SH-SY5Y (cell line): ENCODE results near the gene S100P.

Experiments used
- GATA2 ChIP-seq: IDR thresholded peaks from 2 replicates; pipeline ENCODE4 v1.6.1; 2011; ENCODE audit warnings: mild to moderate bottlenecking, low read depth, low read length
- GATA3 ChIP-seq: IDR thresholded peaks from 2 replicates; pipeline ENCODE4 v1.6.1; 2011; ENCODE audit warnings: low read depth, mild to moderate bottlenecking, low read length, moderate library complexity

The S100P gene

DNA sequence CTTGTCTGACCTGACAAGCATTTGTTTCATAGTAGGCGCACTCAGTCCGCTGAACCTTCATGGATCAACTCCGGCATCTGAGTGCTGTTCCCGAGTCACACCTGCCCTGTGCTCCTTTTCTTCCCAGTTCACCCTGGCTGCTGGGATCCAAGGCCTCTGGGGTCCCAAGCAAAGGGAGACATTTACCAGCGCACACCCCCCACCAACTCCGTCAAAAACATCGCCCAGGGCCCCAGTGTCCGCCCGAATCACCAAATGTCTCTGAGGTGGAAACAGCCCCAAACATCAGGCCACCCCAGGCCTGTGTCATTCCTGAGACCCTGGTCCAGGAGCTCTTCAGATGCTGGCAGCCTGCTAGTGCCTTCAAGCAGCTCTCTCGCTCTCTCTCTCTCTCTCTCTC lies 27.4 kb downstream of the S100P start:
- no peak for TF ChIP-seq GATA2
- TF ChIP-seq GATA3, result no peak

DNA sequence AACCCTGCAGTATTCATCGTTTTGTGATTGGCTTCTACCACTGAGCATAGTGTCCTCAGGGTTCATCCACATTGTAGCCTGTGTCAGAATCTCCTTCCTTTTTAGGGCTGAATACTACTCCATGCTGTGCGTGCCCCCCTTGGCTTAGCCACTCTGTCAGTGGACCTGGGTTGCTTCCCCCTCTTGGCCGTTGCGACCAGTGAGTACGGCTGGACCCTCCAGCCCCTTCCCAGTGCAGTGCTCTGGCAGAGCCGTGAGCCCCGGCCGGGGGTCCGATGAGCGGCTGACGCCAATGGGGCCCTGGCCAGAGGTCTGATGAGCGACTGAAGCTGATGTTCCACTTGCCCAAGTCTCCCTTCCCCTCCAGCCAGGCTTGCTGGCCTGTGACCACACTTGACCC lies 29.2 kb downstream of the S100P start:
- TF ChIP-seq GATA2 (no peak), GATA3 (no peak)

DNA sequence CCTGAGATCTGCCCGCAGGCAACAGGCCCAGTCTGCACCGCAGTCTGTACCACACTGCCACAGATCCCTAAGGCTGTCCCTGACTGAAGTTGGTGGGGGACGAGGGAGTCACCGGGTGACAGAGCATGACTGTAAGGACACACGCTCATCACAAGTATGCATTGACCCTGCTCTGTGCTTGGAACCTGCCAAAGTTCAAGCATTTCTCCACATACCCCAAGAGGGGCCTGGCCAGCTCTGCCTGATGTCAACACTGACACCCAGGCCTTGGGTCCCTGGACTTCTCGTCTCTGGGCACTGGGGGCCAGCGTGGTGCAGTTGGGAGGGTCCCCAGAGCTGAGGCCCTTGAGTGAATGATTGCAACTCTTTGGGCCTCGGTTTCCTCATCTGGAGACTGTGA lies 30.2 kb downstream of the S100P start:
- TF ChIP-seq GATA2, result no peak
- no peak for TF ChIP-seq GATA3

DNA sequence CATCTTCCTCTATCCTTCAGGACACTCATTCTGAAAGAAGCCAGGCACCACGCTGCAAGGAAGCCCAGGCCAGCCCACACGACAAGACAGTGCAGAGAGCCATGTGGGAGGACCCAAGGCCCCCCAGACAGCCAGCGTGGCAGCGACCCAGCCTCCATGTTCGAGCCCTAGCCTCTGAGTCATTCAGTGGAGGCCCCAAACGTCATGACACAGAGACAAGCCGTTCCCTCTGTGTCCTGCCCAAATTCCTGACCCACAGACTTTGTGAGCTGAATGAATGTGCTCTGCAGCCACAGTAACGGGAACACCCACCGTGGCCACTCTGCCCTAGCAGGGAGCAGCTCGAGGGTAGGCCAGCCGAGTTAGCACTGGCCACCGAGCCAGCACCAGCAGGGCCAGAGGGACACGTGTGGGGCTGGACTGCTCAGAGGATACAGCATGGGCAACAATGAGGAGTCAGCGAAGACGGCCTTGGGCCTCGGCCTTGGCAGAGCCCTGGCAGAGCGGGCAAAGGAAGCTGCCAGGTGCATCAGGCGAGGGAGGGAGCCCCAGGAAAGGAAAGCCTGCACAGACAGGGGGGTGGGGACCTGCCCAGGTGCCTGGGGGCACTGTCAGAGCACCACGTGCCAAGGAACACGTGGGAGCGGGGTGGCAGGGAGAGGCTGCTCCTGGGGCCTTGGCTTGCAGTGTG lies 30.9 kb downstream of the S100P start:
- TF ChIP-seq GATA3, result no peak
- no peak for TF ChIP-seq GATA2

DNA sequence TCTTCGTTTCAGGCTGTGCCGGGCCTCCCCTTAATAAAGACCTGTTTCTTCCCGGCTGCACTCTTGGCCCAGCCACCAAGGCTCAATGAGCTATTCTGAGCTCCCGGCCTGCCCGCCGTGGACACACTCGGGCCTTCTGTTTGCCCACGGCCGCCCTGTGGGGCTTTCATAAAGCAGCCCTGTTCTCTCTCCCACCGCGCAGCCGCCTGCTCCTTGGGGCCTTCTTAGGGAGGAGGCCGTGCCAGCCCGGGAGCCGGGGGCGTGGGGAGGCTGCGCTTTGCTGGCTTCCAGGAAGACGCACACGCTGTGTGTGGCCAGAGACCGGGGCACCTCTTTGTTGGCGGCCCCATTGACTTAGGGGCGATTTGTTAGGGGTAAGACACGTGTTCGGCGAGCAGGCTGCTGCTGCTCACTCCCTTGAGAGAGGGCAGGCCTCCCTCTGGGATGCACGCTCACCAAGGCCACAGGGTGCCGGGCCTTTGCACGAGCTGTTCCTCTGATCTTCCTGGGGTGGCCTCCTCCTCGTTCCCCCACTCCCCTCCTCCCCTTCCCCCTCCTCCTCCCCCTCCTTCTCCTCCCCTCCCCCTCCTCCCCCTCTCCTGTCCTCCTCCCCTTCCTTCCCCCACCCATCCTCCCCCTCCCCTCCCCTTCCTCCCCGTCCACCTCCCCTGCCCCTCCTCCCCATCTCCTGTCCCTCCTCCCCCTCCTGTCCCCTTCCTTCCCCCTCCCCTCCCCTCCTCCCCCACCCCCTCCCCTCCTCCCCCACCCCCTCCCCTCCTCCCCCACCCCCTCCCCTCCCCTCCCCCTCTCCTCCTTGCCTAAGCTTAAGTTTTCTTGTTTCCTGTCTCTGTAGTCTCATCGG lies 33.6 kb downstream of the S100P start:
- TF ChIP-seq GATA3 (no peak), GATA2 (no peak)

DNA sequence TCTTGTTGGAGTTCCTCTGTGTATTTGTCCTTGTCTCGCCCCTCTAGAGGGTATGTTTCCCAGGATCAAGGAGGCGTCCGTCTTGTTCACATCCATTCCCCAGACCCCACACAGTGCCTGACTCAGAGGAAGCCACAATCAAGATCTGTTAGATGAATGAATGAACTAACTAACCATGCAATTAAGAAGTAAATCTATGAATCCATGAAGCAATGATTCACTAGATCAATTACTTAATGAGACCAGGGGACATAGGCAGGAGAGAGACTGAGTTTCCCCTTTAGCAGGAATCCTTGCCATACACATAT lies 34.2 kb downstream of the S100P start:
- TF ChIP-seq GATA3 (no peak), GATA2 (no peak)

DNA sequence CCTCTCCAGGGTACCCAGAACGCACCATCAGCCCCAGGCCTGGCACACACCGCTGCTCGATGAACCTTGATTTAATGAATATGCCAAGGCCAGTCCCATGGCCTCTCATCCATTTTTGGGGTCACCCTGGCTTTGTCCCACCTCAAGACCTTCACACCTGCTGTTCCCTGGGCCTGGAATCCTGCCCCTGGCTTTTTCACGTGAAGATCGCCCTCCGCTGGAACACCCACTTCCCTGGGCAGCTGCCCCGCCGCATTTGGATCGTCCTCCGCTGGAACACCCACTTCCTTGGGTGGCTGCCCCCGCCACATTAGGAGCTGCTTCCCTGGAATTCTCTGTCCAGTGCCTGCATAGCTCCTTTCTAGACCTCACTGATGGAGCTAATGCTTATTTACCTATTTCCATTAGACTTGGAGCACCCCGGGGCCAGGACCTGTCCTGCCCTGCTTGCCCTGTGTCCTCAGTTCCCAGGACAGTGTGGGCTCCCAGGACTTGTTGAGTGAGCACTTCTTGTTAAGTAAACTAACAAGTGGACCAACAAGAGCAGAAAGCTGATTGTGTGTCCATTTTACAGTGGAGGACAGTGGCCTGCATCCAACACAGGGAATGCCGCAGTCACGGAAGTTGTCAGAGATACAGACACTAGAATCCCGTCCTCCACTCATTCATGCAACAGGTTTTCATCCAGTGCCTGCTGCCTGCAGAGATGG lies 34.8 kb downstream of the S100P start:
- TF ChIP-seq GATA2, result no peak
- no peak for TF ChIP-seq GATA3

DNA sequence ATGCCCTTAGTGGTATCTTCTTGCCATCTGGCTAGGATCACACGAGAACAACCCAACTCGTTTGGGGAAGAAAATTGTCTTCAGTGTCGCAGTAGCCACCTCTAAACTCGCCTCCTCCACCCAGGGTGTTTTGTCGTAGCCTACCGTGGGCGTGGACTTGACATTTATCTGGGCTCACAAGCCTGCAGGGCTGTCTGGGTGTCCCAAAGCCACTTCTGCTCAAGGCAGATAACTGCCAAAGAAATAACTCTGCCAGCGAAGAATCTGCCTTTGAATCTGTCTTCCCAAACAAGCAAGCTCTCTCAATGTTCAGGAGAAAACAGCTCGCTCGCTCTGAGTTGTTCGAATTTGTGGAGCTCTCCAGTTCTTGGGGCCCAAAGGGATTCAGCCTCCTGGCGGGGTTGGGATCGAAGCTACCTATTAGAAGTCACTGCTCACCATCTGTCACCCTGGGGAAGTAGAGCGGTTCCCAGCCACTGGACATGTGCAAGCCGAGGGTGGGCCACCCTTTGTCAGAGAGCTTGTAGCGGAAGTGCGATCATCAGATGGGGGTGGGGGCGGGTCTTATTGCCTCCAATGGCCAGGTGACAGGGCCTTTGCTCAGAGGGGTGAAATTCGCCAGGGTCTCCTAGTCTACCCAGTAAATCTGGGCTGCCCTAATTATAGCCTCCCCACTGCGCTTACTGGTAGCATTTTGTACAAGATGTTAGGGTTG lies 37.1 kb downstream of the S100P start:
- TF ChIP-seq GATA3 (no peak), GATA2 (no peak)

DNA sequence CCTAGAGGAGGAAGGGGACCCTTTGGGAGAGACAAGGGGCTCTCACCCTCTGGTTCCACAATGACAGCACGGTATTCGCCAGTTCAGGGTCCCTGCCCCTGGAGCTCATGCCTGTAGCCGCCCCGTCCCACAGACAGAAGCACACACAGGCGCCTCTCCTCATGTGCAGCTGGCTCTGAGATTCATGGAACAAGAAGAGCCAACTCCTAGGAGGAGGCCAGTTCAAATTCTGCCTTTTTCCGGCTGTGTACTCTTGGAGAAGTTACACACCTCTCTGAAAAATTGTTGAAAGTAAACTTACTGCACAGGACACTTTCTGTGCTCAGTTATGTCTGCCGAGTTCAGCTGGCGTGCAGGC lies 37.6 kb downstream of the S100P start:
- TF ChIP-seq GATA3, result no peak
- TF ChIP-seq GATA2, result no peak

DNA sequence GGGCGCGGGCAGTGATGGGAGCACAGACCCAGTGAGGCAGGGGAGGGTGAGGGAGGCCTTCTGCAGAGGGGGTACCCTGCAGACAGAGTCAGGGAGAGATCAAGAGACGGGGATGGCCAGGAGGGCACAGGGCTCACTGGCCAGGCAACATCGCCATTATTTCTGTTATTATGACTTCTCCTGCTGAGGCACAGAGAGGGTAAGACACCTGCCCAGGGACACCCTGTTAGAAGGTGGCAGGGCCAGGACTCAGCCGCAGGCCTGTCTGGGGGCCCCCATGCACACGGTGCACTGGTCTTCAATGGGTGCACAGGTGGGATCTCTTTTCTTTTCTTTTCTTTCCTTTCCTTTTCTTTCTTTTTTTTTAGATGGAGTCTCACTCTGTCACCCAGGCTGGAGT lies 38.1 kb downstream of the S100P start:
- TF ChIP-seq GATA3, result no peak
- no peak for TF ChIP-seq GATA2

DNA sequence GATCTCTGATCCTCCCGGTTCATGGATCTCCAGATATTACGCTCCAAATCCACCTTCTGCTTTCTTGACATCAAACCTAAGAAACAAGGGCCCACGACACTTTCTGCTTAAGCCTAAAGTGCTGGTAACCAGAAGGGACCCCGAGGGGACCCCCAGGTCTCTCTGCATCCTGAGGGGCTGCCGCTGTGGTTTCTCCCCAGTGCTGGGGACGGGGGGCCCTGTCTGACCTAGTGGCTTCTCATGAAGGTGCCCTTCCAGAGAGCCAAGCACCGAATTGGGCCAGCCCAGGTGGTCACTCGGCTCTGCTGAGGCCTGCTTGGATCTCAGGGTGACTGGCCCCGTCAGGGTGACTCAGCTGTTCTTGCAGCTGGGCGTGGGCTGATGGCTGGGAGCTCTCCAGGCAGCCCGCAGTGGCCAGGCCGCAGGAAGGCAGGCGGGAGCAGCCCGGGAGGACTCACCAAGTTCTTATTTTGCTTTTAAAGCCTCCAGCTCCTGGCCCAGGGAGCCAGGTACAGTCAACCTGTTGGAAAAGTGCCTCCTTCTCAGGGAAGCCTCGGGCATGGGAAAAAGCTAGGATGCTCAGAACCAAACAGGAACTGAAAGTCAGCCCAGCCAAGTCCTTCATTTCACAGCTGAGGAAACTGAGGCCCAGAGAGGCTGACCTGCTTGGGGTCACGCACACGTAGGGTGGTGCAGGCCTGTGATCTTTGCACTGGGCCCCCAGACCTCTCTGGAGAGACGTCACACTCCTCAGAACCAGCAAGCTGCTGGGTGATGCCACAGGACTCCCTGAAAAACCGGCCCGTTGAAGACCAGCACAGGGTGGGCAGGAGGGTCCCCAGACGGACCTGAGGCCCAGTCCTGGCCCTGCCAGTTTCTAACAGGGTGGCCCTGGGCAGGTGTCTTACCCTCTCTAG lies 39.0 kb downstream of the S100P start:
- TF ChIP-seq GATA3, result no peak

DNA sequence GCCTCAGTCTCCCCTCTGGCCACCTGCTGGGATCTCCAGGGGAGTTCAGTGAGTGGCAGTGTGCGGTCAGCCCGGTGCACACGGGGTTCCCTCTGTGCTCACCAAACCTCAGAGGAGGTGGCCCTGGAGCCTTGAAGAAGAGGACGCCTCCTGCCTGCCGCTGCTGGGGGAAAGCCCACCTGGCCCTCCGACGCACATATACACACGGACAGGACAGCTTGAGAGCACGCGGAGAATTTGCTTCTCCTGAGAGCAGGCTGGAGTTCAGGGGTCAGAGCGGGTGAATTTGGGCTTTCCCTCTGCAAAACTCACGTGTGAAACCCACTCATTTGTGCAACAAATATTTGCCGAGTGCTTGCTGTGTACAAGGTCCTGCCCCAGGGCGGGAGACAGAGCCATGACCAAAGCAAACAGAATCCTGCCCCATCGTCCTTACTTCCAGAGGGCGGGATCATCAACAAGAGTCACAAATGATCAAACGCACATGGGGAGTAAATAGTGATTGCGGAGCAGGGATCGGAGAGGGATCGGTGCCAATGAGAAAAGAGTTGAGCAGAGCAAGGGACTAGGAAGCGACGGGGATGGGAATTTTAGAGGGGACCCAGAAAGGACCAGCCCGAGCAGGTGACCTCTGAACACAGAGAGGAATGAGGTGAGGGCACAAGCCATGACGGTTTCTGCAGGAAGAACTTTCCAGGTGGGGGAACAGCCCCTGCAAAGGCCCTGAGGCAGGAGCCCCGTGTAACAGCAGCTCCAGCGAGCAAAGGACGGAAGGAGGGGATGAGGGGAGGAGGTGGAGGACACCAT lies 39.9 kb downstream of the S100P start:
- TF ChIP-seq GATA3 (no peak), GATA2 (no peak)

DNA sequence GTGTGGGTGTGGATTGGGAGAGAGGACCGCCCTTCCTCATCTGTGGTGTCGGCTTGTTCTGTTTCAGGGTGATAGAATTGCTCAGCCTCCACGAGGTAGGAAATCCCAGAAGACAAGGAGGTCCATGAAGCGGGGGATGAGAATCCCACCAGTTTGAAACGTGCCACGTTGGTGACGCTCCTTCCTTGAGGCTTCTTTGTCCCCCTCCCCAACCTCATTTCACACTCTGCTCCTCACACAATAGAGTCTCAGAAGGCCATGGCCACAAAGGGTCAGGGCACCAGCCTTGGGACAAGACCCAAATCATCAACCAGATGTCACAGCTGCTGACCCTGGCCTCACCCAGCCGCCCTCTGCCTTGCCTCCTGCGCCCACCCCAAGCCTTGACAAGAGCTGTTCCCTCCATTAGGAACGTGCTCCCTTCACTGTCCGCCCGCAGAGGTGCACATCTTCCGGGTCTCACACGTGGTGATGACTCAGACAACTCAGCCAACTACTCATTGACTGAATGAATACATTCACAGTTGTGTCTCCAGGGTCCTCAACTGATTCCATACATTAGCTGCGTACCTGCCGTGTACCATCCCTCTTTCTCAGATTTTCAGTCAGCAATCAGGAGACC lies 40.6 kb downstream of the S100P start:
- no peak for TF ChIP-seq GATA2
- no peak for TF ChIP-seq GATA3
